ENCODE measurements around the gene ELMO1.

Gene ELMO1

GRCh38 chr7:37467002-37467401, 18.3 kb upstream of the ELMO1 start:
- no peak for TF ChIP-seq CTCF (IDR thresholded peaks at IDR 0.05; ENCODE audit: low read depth, low read length)
- no peak overlapping the region for H3K27ac ChIP-seq
- no peak overlapping the region for H3K4me3 ChIP-seq (ENCODE audit: low read depth, low read length)
- H3K27me3 ChIP-seq (ENCODE audit: insufficient read depth, low read depth, severe bottlenecking): no peaks in the 10 kb centered on the region
- H3K9me3 ChIP-seq (ENCODE audit: severe bottlenecking): no peaks in the 10 kb centered on the region
- H3K36me3 ChIP-seq: no peaks in the 10 kb centered on the region
- DNase-seq: no peak

GRCh38 chr7:37462138-37462537, 13.5 kb upstream of the ELMO1 start:
- H3K27ac ChIP-seq: no peak overlapping the region
- H3K9me3 ChIP-seq (ENCODE audit: severe bottlenecking): no peaks in the 10 kb centered on the region
- no peak for DNase-seq
- H3K27me3 ChIP-seq (ENCODE audit: insufficient read depth, low read depth, severe bottlenecking): no peaks in the 10 kb centered on the region
- TF ChIP-seq CTCF (IDR thresholded peaks at IDR 0.05; ENCODE audit: low read depth, low read length): no peak
- H3K4me3 ChIP-seq (ENCODE audit: low read depth, low read length): no peak overlapping the region
- H3K36me3 ChIP-seq: no peaks in the 10 kb centered on the region

- Histone ChIP-seq H3K4me3 (ENCODE audit: low read depth, low read length) (no peak overlapping the region), H3K27me3 (ENCODE audit: insufficient read depth, low read depth, severe bottlenecking) (no peaks in the 10 kb centered on the region), H3K9me3 (ENCODE audit: severe bottlenecking) (no peaks in the 10 kb centered on the region), H3K36me3 (no peaks in the 10 kb centered on the region), H3K27ac (no peak overlapping the region)
- DNase-seq: no peak
- no peak for TF ChIP-seq CTCF (IDR thresholded peaks at IDR 0.05; ENCODE audit: low read depth, low read length)
Observed at GRCh38 chr7:37455081-37455480, 6.4 kb upstream of the ELMO1 start.

DNA sequence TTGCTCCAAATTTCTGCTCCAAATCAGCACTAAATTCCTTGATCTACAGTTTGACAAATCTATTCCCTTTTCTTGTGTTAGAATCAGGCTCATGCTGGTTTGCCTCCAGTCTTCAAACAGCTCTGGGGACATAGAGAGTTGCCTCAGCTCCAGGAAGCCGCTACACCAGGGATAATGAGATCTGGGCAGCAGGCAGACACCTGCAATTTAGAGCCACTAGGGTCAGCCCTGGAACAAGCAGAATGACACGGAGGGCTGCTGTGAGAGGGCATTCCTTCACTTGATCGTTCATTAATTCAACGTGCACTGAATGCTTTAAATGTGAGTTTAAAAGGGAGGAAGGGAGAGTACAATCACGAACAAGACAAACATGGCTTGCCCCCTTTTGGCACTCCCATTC, 3.7 kb upstream of the ELMO1 start:
- DNase-seq: peak; percentile 43
- Histone ChIP-seq H3K27me3 (ENCODE audit: insufficient read depth, low read depth, severe bottlenecking) (no peaks in the 10 kb centered on the region), H3K4me3 (ENCODE audit: low read depth, low read length) (no peak overlapping the region), H3K36me3 (no peaks in the 10 kb centered on the region), H3K9me3 (ENCODE audit: severe bottlenecking) (no peaks in the 10 kb centered on the region), H3K27ac (peak overlapping the region; percentile 47; the same call in 1 of the 2 replicates)
- TF ChIP-seq CTCF (IDR thresholded peaks at IDR 0.05; ENCODE audit: low read depth, low read length): no peak

DNA sequence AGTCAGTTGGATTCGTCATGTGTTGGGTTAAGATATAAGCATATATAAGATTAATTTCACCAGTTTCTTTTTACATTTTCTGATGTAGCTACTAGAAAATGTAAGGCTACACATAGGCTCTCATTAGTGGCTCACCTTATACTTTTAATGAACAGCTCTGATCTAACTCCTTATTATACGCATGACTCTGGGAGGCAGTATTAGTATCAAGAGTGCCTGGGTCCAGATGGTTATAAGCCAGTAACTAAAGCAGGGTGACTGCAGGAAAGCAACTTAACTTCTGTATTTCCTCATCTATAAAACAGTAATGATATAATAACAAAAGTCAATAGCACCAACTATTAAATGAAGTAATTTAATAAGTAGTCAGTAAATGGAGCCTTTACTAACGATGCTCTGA, 1.4 kb upstream of the ELMO1 start:
- no peak for TF ChIP-seq CTCF (IDR thresholded peaks at IDR 0.05; ENCODE audit: low read depth, low read length)

GRCh38 chr7:37449621-37450020, 957 bp upstream of the ELMO1 start:
- Histone ChIP-seq H3K4me3 (ENCODE audit: low read depth, low read length) (no peak overlapping the region), H3K36me3 (no peaks in the 10 kb centered on the region; the same call in 1 of the 2 replicates), H3K9me3 (ENCODE audit: severe bottlenecking) (no peaks in the 10 kb centered on the region), H3K27me3 (ENCODE audit: insufficient read depth, low read depth, severe bottlenecking) (no peaks in the 10 kb centered on the region), H3K27ac (no peak overlapping the region)
- no peak for DNase-seq
- no peak for TF ChIP-seq CTCF (IDR thresholded peaks at IDR 0.05; ENCODE audit: low read depth, low read length)

More for the DNA sequence above, 1.4 kb upstream of the ELMO1 start:
- Histone ChIP-seq H3K9me3 (ENCODE audit: severe bottlenecking) (no peaks in the 10 kb centered on the region), H3K27me3 (ENCODE audit: insufficient read depth, low read depth, severe bottlenecking) (no peaks in the 10 kb centered on the region), H3K36me3 (no peaks in the 10 kb centered on the region; the same call in 1 of the 2 replicates), H3K4me3 (ENCODE audit: low read depth, low read length) (no peak overlapping the region), H3K27ac (no peak overlapping the region)
- DNase-seq: no peak

Measured in WERI-Rb-1 (cell line).